Measurements from ENCODE around the gene HTT. TPM values are rescaled to one million over a fixed set of nuclear protein-coding genes. Genes with fewer than 3 reads are reported as not detected.

Gene HTT
- polyA plus RNA-seq, 3 donors: 1.8 to 27.1 (median 3.0) TPM

DNA sequence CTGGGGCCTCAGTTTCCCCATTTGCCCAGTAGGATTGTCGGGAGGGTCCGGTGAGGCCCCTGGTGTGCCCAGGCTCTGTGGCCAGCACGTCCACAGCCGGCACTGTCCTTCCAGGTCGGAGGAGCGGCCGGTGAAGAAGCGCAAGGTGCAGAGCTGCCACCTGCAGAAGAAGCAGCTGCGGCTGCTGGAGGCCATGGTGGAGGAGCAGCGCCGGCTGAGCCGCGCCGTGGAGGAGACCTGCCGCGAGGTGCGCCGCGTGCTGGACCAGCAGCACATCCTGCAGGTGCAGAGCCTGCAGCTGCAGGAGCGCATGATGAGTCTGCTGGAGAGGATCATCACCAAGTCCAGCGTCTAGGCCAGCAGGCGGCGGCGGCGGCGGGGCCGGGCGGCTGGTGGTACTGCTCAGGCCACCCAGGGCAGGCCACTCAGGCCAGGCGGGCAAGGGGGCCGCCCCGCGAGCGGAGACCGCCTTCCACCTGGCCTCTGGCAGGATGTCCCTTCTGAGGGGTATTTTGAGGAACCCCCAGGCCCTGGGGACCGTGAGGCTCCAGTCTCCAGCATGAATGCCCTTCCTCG is 181.2 kb downstream of the HTT start:
- Mint-ChIP-seq H3K36me3 (peaks cover 0 to 9% of the 10 kb centered on the region in 2 donors), H3K4me3 (no peak overlapping the region), H3K9me3 (no peaks in the 10 kb centered on the region), H3K27ac (no peak overlapping the region), H3K27me3 (ENCODE audit: low read depth in 3 of 3) (peaks cover 0 to 5% (median 1%) of the 10 kb centered on the region in 3 donors), H3K4me1 (no peaks in the 10 kb centered on the region)
- Histone ChIP-seq H3K4me2 (replicated peaks; ENCODE audit: extremely low read depth, low read length, poor library complexity, severe bottlenecking) (no peak overlapping the region), H4K20me1 (ENCODE audit: insufficient read depth, low read length) (no peaks in the 10 kb centered on the region), H3K9me3 (replicated peaks in 1 of 2; ENCODE audit: control insufficient read depth in 1 of 2, insufficient read depth in 1 of 2, low read length in 2 of 2) (no peaks in the 10 kb centered on the region), H3K27me3 (ENCODE audit: control insufficient read depth in 2 of 2, insufficient read depth in 2 of 2, low read length in 2 of 2) (no peaks in the 10 kb centered on the region), H2AFZ (ENCODE audit: insufficient read depth, low read depth, low read length, poor library complexity, severe bottlenecking) (no peak overlapping the region), H3K36me3 (replicated peaks in 1 of 2; ENCODE audit: control insufficient read depth in 1 of 2, insufficient read depth in 2 of 2, low read length in 2 of 2) (no peaks in the 10 kb centered on the region), H3K79me2 (ENCODE audit: insufficient read depth, low read length) (no peaks in the 10 kb centered on the region), H3K27ac (ENCODE audit: low read depth in 1 of 2, low read length in 2 of 2) (no peak overlapping the region), H3K4me1 (ENCODE audit: control insufficient read depth in 1 of 2, insufficient read depth in 2 of 2, low read length in 2 of 2) (no peaks in the 10 kb centered on the region), H3K4me3 (replicated peaks in 1 of 3; ENCODE audit: low read depth in 2 of 3, low read length in 3 of 3) (no peak overlapping the region), H3K9ac (ENCODE audit: insufficient read depth, low read length, poor library complexity, severe bottlenecking) (no peak overlapping the region)
- TF ChIP-seq, protein P1, sequence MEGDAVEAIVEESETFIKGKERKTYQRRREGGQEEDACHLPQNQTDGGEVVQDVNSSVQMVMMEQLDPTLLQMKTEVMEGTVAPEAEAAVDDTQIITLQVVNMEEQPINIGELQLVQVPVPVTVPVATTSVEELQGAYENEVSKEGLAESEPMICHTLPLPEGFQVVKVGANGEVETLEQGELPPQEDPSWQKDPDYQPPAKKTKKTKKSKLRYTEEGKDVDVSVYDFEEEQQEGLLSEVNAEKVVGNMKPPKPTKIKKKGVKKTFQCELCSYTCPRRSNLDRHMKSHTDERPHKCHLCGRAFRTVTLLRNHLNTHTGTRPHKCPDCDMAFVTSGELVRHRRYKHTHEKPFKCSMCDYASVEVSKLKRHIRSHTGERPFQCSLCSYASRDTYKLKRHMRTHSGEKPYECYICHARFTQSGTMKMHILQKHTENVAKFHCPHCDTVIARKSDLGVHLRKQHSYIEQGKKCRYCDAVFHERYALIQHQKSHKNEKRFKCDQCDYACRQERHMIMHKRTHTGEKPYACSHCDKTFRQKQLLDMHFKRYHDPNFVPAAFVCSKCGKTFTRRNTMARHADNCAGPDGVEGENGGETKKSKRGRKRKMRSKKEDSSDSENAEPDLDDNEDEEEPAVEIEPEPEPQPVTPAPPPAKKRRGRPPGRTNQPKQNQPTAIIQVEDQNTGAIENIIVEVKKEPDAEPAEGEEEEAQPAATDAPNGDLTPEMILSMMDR (IDR thresholded peaks at IDR 0.05): no peak
- 96% methylated on average over 36 of the region's 36 CpGs for WGBS (ENCODE audit: insufficient coverage)
- no peak for DNase-seq
- intact Hi-C loops (cut with micrococcal nuclease): no loop called here

DNA sequence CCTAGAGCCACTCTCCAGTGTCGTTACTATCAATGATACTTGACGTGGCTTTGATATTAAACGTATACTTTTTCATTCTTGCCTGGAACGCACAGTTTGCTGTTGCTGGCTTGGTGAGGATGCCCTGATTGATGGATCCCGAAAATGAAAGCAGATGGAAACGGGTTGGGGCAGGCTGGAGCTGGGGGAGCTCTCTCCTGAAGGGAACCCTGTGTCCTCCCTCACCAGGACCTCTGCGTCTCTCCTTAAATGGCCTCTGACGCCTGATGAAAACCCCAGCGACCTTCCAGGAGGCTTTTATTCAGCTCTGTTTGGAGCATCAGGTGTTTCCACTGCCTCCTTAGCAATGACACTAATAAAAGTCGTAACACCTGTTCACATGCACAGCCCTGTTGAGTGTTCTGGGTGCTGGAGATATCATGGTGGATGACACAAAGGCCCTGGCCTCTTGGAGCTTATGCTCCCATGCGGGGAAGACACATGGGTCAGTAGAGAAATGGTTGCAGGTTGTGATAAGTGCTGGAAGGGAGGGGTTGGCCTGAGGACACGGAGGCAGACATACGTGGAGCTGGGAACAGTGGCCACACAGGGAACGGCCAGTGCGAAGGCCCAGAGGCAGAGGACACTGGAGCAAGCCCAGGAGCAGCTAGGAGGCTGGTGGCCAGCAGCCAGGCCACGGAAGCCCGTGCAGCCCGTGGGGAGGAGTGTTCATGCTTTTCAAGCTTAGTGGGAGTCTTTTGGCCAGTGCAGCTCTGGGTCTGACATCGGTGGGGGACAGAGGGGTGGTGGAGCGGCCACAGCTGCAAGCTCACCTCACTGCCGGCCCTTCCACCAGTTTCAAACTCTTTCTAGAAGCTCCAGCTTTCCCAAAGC is 182.0 kb downstream of the HTT start:
- Mint-ChIP-seq H3K4me3 (no peak overlapping the region), H3K27ac (peak overlapping the region in 2 of 7 donors; percentile 50 to 56)
- H3K9ac ChIP-seq (ENCODE audit: insufficient read depth, low read length, poor library complexity, severe bottlenecking): no peak overlapping the region

More for the DNA sequence above, 182.0 kb downstream of the HTT start:
- intact Hi-C loops (cut with micrococcal nuclease): no loop called here
- Histone ChIP-seq H3K27me3 (ENCODE audit: control insufficient read depth in 2 of 2, insufficient read depth in 2 of 2, low read length in 2 of 2) (no peaks in the 10 kb centered on the region), H3K27ac (ENCODE audit: low read depth in 1 of 2, low read length in 2 of 2) (no peak overlapping the region), H3K79me2 (ENCODE audit: insufficient read depth, low read length) (no peaks in the 10 kb centered on the region), H3K4me3 (replicated peaks in 1 of 3; ENCODE audit: low read depth in 2 of 3, low read length in 3 of 3) (no peak overlapping the region), H3K4me1 (ENCODE audit: control insufficient read depth in 1 of 2, insufficient read depth in 2 of 2, low read length in 2 of 2) (no peaks in the 10 kb centered on the region), H3K9me3 (replicated peaks in 1 of 2; ENCODE audit: control insufficient read depth in 1 of 2, insufficient read depth in 1 of 2, low read length in 2 of 2) (no peaks in the 10 kb centered on the region), H3K4me2 (replicated peaks; ENCODE audit: extremely low read depth, low read length, poor library complexity, severe bottlenecking) (no peak overlapping the region), H2AFZ (ENCODE audit: insufficient read depth, low read depth, low read length, poor library complexity, severe bottlenecking) (no peak overlapping the region), H3K36me3 (replicated peaks in 1 of 2; ENCODE audit: control insufficient read depth in 1 of 2, insufficient read depth in 2 of 2, low read length in 2 of 2) (no peaks in the 10 kb centered on the region), H4K20me1 (ENCODE audit: insufficient read depth, low read length) (no peaks in the 10 kb centered on the region)
- no peak for DNase-seq
- TF ChIP-seq, protein P1 (IDR thresholded peaks at IDR 0.05): no peak
- Mint-ChIP-seq H3K27me3 (ENCODE audit: low read depth in 3 of 3) (peaks cover 0 to 5% (median 1%) of the 10 kb centered on the region in 3 donors), H3K4me1 (no peaks in the 10 kb centered on the region), H3K9me3 (no peaks in the 10 kb centered on the region), H3K36me3 (peaks cover 0 to 9% of the 10 kb centered on the region in 2 donors)
- WGBS (ENCODE audit: insufficient coverage): 98% methylated on average over 13 of the region's 21 CpGs
